Body of pancreas (tissue), 4 donors: Measurements from ENCODE around the gene ZNF597.

Experiments used
- CTCF ChIP-seq, 7 experiments: fragments of 450-650 bp in 4 of 7; fragments of 200-600 bp in 3 of 7; sonication (generic) in 3 of 7; IDR thresholded peaks; one replicate each; pipeline ENCODE4 v1.5.1; 2016 to 2019; ENCODE audit warnings: antibody characterized with exemption in 7 of 7
- POLR2A ChIP-seq, 3 donors: fragments of 450-650 bp; IDR thresholded peaks; one replicate each; pipeline ENCODE4 v1.6.1; 2016; ENCODE audit warnings: antibody characterized with exemption in 3 of 3, mild to moderate bottlenecking in 2 of 3

GRCh38 chr16:3469736-3470135 is 26.4 kb upstream of the ZNF597 start:
- TF ChIP-seq CTCF (IDR thresholded peaks at IDR 0.05), result no peak
- no peak for TF ChIP-seq POLR2A (IDR thresholded peaks at IDR 0.05)
